Left cardiac atrium (tissue), 4 donors: ENCODE results near the gene CINP. TPM values are rescaled to one million over a fixed set of nuclear protein-coding genes. Genes with fewer than 3 reads are reported as not detected.
A peak's percentile ranks its signal among the peaks of the same experiment; 100 is the strongest.
"Not testable (repeated sequence)": the region's sequence is repeated elsewhere in the genome, so short reads cannot be mapped to it uniquely, and the experiment has no call there.

ENCODE experiments used
- ATAC-seq, 2 donors: fragments of 200-7000 bp; cut with Tn5 transposase; one replicate each; pipeline ENCODE4 v1.9.1; 2020; ENCODE audit warnings: mild to moderate bottlenecking in 2 of 2, moderate library complexity in 2 of 2
- DNase-seq: peaks from one replicate; pipeline ENCODE4 v3.0.0-alpha.2; 2020
- intact Hi-C, 2 donors: fragments of 100-400 bp; cut with DNase I; formaldehyde crosslinking; loops; one replicate each; pipeline versions ENCODE4 v1.14.1 to v1.15.1; 2022 to 2023
- total RNA-seq, 2 donors: library from RNA; stranded (reverse); fragmentation: NEBNext Ultra II Directional; extraction: Animal tissue kit (Norgen Biotek cat#: 25700); gene quantifications; one replicate each; pipeline ENCODE4 v1.2.1, GENCODE V29; 2021
- donor health status: DM: no; HTN: yes; CAD: no.
- donor health status: DM: no; HTN: yes; CAD: no; lungs with severe emphysema.
- donor health status: DM: yes; HTN: yes; CAD: no.
- donor health status: Dilated cardiomyopathy.

CINP gene
- total RNA-seq, 2 donors from 2014 or later, result 30.0 to 31.9 TPM

DNA sequence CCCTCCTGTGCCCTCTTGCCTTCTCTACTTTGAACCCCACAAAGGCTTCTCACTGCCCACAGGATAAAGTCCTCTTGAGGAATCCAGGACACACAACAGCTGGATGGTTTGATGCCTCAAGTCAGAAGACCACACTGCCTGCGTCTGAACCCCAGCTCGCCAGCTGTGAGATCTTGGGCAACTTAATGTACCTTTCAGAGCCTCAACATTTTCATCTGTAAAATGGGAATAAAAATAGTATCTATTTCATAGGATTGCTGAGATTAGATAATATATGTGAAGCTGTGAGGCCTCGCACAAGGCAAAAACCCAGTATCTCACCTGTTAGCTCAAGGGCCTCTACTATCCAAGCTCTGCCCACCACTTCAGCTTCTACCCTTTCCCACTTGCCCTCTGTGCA lies 2.3 kb downstream of the CINP start:
- ATAC-seq (no peak), DNase-seq (no peak)
- intact Hi-C loops, result no loop called here

- intact Hi-C loops, result no loop called here
- ATAC-seq (no peak), DNase-seq (no peak)
These were observed 3.3 kb downstream of the CINP start for GRCh38 chr14:102359341-102359740.

GRCh38 chr14:102356280-102356679 lies 6.4 kb downstream of the CINP start:
- DNase-seq, result no peak
- intact Hi-C loops, result no loop called here
- no peak for ATAC-seq

GRCh38 chr14:102353126-102353619 lies 9.5 kb downstream of the CINP start:
- DNase-seq (no peak), ATAC-seq (no peak)
- intact Hi-C loops, result no loop called here

GRCh38 chr14:102352213-102352612 lies 10.5 kb downstream of the CINP start:
- ATAC-seq, result no peak
- intact Hi-C loops, result no loop called here
- no peak for DNase-seq

GRCh38 chr14:102351593-102351992 lies 11.1 kb downstream of the CINP start:
- DNase-seq, intact Hi-C loops: not testable (repeated sequence)
- peak in 1 of 2 donors; percentile 50 for ATAC-seq

DNA sequence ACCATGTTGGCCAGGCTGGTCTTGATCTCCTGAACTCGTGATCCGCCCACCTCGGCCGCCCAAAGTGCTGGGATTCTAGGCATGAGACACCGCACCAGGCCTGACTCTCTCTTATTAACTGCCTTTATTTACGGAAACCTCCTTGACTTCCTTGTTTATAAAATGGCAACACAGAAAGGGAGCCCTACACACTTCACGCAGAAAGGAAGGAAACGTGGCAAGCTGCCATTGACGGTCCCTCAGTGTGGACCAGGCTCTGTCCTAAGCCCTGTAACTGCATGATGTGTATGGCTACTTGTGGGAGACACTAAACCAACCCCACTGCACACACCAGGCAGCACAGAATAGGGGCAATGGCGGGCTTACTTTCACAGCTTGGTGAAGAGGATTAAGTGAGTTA lies 11.7 kb downstream of the CINP start:
- DNase-seq (peak; percentile 69), ATAC-seq (peak; percentile 66 to 72)
- intact Hi-C loops, result no loop called here

DNA sequence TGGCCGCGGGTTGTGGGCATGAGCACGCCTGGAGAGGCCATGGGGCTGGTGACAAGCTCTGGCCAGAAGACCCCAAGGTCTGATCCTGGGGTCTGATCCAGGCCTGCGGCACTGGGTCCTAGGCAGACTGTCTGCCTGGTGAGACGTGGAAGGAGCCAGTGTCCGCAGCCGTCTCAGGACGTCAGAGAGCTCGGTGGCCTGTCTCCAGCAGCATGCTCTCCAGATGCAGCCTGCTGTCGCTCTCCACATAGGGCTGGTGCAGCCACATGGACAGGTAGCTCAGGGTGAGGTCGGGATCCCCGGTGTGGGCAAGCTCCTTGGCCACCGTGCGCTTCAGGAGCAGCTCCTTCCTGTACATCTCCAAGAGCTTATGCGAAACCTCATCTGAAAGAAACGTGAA lies 14.3 kb downstream of the CINP start:
- ATAC-seq (no peak), DNase-seq (no peak)
- intact Hi-C loops, result no loop called here

GRCh38 chr14:102346645-102347044 lies 16.0 kb downstream of the CINP start:
- DNase-seq (no peak), ATAC-seq (no peak)
- intact Hi-C loops, result no loop called here

- intact Hi-C loops, result no loop called here
- no peak for ATAC-seq
- no peak for DNase-seq
These were observed 17.5 kb downstream of the CINP start for GRCh38 chr14:102345232-102345631.

DNA sequence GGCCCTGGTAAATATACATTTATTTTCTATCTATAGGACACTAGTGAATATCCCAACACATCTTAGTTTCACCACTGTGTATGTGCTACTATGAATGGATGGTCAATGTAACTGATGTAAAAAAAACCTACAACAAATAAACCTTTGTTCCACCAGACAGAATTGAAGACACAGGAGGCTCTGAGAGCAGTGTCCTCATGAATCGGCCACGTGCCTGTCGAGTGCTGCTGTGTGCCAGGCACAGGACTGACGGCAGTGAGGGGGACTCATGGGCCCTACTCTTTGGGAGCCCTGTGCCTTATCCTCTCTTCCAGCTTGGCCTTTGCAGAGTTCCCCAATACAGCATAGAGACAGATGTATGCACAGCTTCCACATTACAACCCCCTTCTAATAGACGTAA lies 18.2 kb downstream of the CINP start:
- ATAC-seq (no peak), DNase-seq (no peak)
- intact Hi-C loops, result no loop called here

DNA sequence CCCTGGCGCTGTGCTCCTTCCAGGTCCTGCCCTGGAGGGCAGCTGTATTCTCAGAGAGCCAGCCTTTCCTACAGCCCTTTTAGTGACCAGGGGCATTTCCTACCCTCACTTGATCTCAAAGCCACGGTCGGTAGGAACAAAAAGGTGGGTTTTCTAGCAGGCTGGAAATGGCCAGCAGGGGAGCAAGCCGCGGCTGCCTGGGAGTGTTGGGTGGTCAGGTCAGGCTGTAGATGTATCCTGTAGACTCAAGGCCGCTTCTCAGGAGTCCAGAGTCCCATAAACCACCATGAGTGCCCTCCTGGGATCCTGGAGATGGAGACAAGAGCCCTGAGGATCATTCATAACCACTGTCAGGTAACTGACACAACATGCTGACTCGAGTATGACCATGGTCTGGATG lies 18.6 kb downstream of the CINP start:
- ATAC-seq (no peak), DNase-seq (no peak)
- intact Hi-C loops, result no loop called here

DNA sequence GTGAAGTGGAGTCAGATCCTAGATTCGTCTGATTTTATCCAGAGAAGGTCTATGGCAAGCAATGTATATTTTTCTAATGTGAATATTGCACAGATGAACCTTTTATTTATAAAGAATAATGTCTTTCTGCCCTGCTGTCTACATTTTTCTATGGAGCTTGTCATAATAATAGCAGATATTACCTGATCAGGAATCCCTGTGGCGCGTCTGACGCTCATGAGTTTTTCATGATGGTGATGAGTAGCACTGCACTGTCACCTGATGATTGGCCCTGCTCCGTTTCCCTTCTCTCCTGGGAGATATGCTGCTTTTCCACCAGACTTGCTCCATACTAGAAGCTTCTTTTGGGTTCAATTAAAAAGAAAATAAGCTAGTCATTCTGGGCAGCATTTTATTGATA lies 20.5 kb downstream of the CINP start:
- intact Hi-C loops, result no loop called here
- DNase-seq, result no peak

DNA sequence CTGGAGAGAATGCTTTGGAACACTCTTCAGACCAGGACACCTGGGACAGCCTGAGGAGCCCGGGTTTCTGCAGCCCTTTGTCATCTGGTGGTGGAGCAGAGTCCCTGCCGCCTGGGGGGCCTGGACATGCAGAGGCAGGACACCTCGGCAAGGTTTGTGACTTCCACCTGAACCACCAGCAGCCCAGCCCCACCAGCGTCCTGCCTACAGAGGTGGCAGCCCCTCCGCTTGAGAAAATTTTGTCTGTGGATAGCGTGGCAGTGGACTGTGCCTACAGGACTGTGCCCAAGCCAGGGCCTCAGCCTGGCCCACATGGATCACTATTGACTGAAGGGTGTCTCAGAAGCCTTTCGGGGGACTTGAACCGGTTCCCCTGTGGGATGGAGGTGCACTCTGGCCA lies 21.1 kb downstream of the CINP start:
- no peak for DNase-seq
- intact Hi-C loops, result no loop called here
- no peak for ATAC-seq

More for the DNA sequence above, 20.5 kb downstream of the CINP start:
- ATAC-seq, result no peak

DNA sequence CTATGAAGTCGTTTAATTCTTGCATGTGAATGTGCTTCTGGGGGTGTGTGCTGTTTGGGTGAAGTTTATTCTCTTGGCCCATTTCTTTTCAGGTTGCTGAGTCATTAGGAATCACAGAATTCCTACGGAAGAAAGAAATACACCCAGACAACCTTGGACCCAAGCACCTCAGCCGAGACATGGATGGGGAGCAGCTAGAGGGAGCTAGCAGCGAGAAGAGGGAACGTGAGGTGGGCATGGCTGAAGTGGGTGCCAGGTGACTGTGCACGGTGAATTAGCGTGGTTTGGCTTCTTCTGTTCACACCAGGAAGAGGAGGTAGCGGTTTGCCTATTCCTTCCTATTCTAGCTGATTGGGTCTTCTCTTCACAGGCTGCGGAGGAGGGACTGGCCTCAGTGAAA lies 24.0 kb downstream of the CINP start:
- intact Hi-C loops, result no loop called here
- DNase-seq (no peak), ATAC-seq (no peak)

DNA sequence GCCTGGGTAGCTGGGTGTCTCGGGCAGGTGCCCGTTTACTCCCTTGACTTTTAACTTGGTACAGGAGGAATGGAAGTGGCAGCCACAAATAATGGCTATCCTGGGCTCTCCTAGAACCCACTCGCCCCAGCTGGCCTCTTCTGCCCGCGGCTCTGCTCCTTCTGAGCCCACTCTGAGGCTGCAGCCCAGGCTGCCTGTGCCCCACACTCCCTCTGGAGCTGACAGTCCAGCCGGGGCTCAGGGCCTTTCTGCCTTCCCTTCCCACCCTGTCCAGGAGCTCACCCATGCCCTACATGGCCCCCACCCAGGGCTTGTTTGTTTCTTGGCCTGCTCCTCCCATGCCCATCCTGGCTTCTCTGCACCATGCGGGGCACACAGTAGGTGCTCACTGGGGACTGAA lies 27.5 kb downstream of the CINP start:
- ATAC-seq (no peak), DNase-seq (no peak)
- intact Hi-C loops, result no loop called here

GRCh38 chr14:102333795-102334705 lies 28.6 kb downstream of the CINP start:
- DNase-seq, result no peak
- intact Hi-C loops, result no loop called here
- peak in 1 of 2 donors; percentile 50 for ATAC-seq

GRCh38 chr14:102333390-102333789 lies 29.3 kb downstream of the CINP start:
- DNase-seq, result no peak
- ATAC-seq, result no peak
- intact Hi-C loops, result no loop called here

- DNase-seq, result no peak
- no peak for ATAC-seq
- intact Hi-C loops, result no loop called here
These were observed 31.9 kb downstream of the CINP start for GRCh38 chr14:102330806-102331205.

- intact Hi-C loops, result loop anchor here in 1 of 2 donors (10.0 kb wide), 1 partner anchor 185 kb away; no protein-coding TSS in a partner anchor
- ATAC-seq, DNase-seq: not testable (repeated sequence)
These were observed 33.3 kb downstream of the CINP start for GRCh38 chr14:102329381-102329780.

DNA sequence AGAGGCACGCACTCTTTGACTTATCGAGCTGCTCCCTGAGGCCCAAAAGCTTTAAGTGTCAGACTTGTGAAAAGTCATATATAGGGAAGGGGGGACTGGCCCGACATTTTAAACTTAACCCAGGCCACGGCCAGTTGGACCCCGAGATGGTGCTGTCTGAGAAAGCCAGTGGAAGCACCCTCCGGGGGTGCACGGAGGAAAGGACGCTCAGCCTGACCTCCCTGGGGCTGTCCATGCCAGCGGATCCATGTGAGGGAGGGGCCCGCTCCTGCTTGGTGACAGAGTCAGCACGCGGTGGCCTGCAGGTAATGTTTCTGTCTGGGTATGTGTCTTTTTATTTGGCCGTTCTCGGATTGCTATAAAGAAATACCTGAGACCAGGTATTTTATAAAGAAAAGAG lies 36.1 kb downstream of the CINP start:
- intact Hi-C loops, result loop anchor here in 1 of 2 donors (10.0 kb wide), 1 partner anchor 188 kb away; no protein-coding TSS in a partner anchor

More for the DNA sequence above, 36.1 kb downstream of the CINP start:
- DNase-seq (no peak), ATAC-seq (no peak)
